GOT3 (cell line): ENCODE measurements around the gene BNC2.

Experiments used
- DNase-seq: peaks from one replicate; lab custom pipeline; 2025; ENCODE audit warnings: mixed read lengths; lab: John Stamatoyannopoulos, UW

Gene BNC2

GRCh38 chr9:16869131-16869881 lies 1.2 kb downstream of the BNC2 start:
- no peak for DNase-seq

GRCh38 chr9:16868701-16869100 lies 1.8 kb downstream of the BNC2 start:
- no peak for DNase-seq

- DNase-seq = no peak
Measured at GRCh38 chr9:16867576-16868311, 2.7 kb downstream of the BNC2 start.

GRCh38 chr9:16866587-16866986 lies 3.9 kb downstream of the BNC2 start:
- DNase-seq = no peak

- DNase-seq = no peak
Measured at GRCh38 chr9:16864649-16865434, 5.6 kb downstream of the BNC2 start.

GRCh38 chr9:16848179-16848578 lies 22.3 kb downstream of the BNC2 start:
- DNase-seq = no peak

GRCh38 chr9:16846986-16847385 lies 23.5 kb downstream of the BNC2 start:
- no peak for DNase-seq

GRCh38 chr9:16846367-16846766 lies 24.1 kb downstream of the BNC2 start:
- no peak for DNase-seq

GRCh38 chr9:16834817-16835216 lies 35.7 kb downstream of the BNC2 start:
- DNase-seq = no peak

- DNase-seq = no peak
Measured at GRCh38 chr9:16833296-16833835, 37.1 kb downstream of the BNC2 start.

GRCh38 chr9:16832101-16832500 lies 38.4 kb downstream of the BNC2 start:
- no peak for DNase-seq

- no peak for DNase-seq
Measured at GRCh38 chr9:16830806-16831205, 39.7 kb downstream of the BNC2 start.

GRCh38 chr9:16828340-16829281 lies 41.9 kb downstream of the BNC2 start:
- no peak for DNase-seq

GRCh38 chr9:16825971-16826625 lies 44.4 kb downstream of the BNC2 start:
- no peak for DNase-seq

GRCh38 chr9:16825331-16825725 lies 45.1 kb downstream of the BNC2 start:
- DNase-seq = no peak

- DNase-seq = no peak
Measured at GRCh38 chr9:16824545-16825330, 45.7 kb downstream of the BNC2 start.

- DNase-seq = no peak
Measured at GRCh38 chr9:16823906-16824305, 46.6 kb downstream of the BNC2 start.

GRCh38 chr9:16821344-16821743 lies 49.1 kb downstream of the BNC2 start:
- DNase-seq = no peak

GRCh38 chr9:16817514-16817913 lies 53.0 kb downstream of the BNC2 start:
- no peak for DNase-seq

- no peak for DNase-seq
Measured at GRCh38 chr9:16817002-16817401, 53.5 kb downstream of the BNC2 start.
